Measurements from ENCODE around the gene FBXW10B.
"Not testable (repeated sequence)": the region's sequence is repeated elsewhere in the genome, so short reads cannot be mapped to it uniquely, and the experiment has no call there.

DNA sequence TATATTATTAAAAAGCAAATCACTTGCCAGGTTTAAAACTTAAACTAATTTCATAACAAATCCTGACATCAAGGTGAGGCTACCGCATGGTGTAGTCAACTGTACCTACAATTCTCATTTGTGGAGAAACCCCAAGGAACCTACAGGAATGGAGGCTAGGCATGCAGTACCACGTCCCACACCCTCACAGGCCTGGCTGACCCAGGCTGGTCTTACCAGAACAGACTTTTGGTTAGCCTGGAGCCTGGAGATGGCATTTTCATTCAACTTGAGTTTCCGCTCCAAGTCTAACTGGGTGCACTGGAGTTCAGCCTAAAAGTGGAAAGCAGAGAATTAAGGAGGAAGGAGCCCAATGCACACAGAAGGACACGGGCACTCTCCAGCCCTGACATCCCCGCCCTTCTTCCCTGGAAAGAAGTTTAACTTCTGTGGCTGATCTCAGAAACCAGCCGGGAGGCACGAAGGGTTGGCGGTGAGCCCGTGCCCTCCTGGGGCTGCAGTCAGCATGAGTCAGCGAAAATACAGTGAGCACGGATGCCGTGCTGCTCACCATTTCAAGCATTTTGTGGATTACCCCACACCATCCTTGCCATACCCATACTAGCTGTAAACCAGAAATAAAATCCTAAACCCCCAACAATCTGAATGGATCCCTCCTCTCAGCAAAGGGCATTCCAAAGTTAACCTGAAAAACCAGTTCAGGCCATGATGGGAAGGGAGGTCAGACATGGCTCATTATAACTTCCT is 23.2 kb upstream of the FBXW10B start:
- TF ChIP-seq, protein P1, sequence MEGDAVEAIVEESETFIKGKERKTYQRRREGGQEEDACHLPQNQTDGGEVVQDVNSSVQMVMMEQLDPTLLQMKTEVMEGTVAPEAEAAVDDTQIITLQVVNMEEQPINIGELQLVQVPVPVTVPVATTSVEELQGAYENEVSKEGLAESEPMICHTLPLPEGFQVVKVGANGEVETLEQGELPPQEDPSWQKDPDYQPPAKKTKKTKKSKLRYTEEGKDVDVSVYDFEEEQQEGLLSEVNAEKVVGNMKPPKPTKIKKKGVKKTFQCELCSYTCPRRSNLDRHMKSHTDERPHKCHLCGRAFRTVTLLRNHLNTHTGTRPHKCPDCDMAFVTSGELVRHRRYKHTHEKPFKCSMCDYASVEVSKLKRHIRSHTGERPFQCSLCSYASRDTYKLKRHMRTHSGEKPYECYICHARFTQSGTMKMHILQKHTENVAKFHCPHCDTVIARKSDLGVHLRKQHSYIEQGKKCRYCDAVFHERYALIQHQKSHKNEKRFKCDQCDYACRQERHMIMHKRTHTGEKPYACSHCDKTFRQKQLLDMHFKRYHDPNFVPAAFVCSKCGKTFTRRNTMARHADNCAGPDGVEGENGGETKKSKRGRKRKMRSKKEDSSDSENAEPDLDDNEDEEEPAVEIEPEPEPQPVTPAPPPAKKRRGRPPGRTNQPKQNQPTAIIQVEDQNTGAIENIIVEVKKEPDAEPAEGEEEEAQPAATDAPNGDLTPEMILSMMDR (IDR thresholded peaks at IDR 0.05) = not testable (repeated sequence)
- not testable (repeated sequence) for TF ChIP-seq POLR2A (IDR thresholded peaks at IDR 0.05)
